HG02798 (cell line): ENCODE data around the gene KLK7.
"Not testable (repeated sequence)": the region's sequence is repeated elsewhere in the genome, so short reads cannot be mapped to it uniquely, and the experiment has no call there.

Experiments used
- ATAC-seq: cut with Tn5 transposase; IDR thresholded peaks from one replicate; pipeline ENCODE4 v1.9.1; 2021; ENCODE audit warnings: mild to moderate bottlenecking; ENCODE audit not compliant: unreplicated experiment, poor library complexity

The KLK7 gene

GRCh38 chr19:51014242-51014641 is 30.5 kb upstream of the KLK7 start:
- ATAC-seq, result no peak

- no peak for ATAC-seq
Measured at GRCh38 chr19:51012661-51013190, 29.0 kb upstream of the KLK7 start.

GRCh38 chr19:51010066-51010795 is 26.5 kb upstream of the KLK7 start:
- ATAC-seq, result no peak

DNA sequence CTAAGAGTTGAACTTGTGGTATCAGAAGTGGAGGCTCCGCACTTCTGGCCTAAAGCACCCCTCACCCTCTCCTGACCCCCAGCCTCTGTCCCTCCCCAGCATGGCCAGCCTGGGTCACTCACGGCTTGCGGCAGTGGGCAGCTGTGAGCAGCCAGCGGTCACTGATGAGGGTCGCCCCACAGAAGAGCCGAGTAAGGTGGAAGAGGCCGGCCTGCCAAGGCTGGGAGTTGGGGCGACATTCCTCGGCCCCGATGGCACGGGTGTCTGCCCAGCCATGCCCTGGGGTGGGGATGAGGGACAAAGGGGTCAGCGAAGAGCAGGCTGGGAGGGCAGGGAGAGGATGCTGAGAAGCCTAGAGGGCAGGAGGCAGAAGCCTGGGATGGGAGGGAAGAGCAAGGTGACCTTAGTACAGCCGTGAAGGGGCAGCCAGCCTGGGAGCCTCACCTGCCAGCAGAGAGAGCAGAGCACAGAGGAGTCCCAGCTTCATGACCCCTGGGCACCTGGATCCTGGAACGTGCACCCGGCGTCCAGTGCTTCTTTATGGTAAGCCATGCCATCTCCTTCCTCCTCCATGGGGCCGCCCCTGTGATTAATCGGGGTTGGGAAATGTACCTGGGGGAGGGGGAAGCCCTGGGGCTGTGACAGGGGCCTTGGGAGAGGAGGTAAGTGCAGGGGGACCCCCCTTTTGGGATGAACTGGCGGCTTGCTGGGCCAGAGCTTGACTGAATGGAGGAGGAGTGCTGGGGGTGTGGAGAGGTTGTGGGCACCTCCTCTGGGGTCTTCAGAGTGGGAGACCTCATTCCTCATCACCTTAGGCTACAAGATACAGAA is 25.6 kb upstream of the KLK7 start:
- ATAC-seq, result no peak

GRCh38 chr19:51007488-51007887 is 23.8 kb upstream of the KLK7 start:
- no peak for ATAC-seq

- no peak for ATAC-seq
Measured at GRCh38 chr19:51006406-51006805, 22.7 kb upstream of the KLK7 start.

GRCh38 chr19:51005248-51005647 is 21.5 kb upstream of the KLK7 start:
- no peak for ATAC-seq

GRCh38 chr19:51003316-51003715 is 19.6 kb upstream of the KLK7 start:
- ATAC-seq, result no peak

DNA sequence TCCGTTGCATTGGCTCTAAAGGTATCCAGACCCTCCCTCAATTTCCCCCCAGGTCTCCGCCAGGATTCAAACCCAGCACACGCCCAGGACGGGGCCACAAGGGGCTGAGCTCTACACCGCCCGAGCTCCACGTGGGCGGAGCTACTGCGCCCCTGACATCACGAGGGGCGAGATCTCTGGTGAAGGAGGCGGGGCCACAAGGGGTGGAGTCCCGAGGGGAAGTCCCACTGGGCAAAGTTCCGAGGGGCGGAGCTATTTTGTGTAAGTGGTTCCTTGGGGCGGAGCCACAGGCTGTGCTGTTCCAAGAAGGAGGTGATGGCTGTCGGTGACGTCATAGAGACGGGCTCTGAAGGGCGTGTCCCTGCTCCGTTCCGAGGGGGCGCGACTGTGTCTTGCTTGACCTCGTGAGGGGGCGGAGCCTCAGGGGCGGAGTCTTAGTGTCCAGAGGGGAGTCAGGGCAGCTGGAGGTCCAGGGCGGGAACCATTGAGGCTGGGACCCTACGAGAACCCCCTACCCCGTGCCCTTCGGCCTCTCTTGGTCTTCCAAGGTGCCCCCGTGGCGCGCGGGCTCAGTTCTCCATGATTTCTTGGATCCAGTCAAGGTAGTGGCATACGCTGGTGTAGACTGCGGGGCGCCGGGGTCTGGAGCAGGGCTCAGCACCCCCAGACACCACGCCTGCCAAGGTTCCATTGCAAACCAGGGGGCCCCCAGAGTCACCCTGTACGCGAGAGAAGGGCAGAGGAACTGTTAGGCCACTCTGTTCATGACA is 19.0 kb upstream of the KLK7 start:
- no peak for ATAC-seq

- ATAC-seq, result no peak
Measured at GRCh38 chr19:51002089-51002532, 18.4 kb upstream of the KLK7 start.

GRCh38 chr19:51001515-51001914 is 17.8 kb upstream of the KLK7 start, which contains the start of gene KLK8:
Gene KLK8 (minus strand): TSS chr19:51001604. CDS start chr19:51001167, 437 bp downstream.
- no peak for ATAC-seq

DNA sequence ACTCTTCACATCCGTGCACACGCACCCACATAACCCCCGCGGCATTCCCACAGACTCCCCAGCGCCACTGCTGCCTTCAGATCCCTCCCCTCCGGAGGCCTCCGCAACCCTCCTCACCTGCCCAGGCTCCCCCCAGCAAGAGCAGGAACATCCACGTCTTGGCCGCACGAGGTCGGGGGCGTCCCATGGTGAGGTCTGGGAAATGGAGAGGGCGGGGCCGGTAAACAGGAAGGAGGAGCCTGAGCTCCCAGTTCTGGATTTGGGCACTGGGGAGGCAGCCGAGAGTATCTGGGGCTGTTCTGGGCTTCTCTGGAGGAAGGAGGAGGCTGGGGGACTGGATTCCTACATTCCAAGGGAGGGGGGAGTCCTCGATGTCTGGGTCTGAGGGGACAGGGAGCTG is 17.3 kb upstream of the KLK7 start:
- no peak for ATAC-seq

- no peak for ATAC-seq
Measured at GRCh38 chr19:51000426-51000825, 16.7 kb upstream of the KLK7 start.

DNA sequence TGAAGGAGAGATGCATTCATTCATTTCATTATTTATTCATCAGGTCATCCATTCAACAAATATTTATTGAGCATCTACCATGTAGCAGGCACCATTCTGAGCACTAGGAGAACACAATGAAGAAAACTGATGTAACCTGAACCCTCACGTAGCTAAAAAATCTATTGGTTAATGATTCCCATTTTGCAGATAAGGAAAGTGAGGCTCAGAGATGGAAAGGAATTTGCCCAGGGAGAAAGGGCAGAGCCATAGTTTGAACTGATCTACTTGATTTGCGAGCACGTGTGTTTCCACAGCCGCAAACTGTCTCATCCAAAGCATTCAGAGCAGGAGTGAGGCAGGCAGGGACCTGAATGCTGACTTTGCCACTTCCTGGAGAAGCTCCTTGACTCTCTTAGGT is 15.0 kb upstream of the KLK7 start:
- no peak for ATAC-seq

DNA sequence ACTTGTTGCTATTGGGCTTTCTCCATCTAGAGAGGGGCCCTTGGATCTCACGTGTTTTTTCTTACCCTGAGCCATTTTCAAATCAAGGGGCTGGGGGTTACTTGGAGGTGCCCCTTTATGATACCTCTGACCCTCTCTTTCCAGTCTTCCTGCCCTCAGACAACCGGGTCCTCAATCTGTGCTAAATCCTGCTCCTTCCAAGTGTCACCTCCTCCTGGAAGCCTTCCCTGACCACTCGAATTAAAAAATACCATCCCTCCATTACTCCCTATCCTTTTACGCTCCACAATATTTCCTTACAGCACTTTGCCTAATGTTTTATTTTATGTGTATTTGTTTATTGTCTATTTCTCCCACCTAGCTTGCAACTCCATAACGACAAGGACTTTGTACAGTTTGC is 14.3 kb upstream of the KLK7 start:
- ATAC-seq, result no peak

GRCh38 chr19:50994129-50994528 is 10.4 kb upstream of the KLK7 start:
- ATAC-seq, result no peak

DNA sequence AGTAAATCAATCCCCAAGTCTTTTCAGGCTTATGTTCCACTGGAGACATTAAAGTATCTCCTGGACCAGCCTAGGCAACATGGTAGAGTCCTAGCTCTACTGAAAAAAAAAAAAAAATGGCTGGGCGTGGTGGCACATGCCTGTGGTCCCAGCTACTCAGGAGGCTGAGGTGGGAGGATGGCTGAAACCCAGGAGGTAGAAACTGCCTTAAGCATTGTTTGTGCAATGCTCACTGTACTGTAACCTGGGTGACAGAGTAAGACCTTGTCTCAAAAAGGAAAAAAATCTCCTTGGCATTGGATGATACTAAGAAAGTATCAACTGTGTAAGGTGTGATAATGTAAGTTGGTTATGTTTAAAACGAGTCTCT is 8.9 kb upstream of the KLK7 start:
- no peak for ATAC-seq

DNA sequence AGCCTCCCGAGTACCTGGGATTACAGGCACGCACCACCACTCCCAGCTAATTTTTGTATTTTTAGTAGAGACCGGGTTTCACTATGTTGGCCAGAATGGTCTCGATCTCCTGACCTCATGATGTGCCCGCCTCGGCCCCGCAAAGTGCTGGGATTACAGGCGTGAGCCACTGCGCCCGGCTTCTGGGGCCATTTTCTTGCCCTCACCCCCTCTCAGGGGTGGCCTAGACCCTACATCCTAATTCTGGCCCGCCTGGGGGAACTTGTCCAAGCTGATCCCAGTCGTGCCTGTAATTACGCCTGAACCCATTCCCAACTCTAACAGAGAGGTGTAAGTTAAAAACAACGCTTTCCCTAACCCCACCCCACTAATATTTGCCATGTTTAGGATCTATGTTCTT is 699 bp upstream of the KLK7 start:
- ATAC-seq, result not testable (repeated sequence)

GRCh38 chr19:50982186-50982585 is 1.5 kb downstream of the KLK7 start:
- ATAC-seq, result no peak

- ATAC-seq, result no peak
Measured at GRCh38 chr19:50981587-50982146, 2.0 kb downstream of the KLK7 start.
